Neural crest cell (in vitro differentiated cells): ENCODE measurements around the gene HSFX3. TPM values are rescaled to one million over a fixed set of nuclear protein-coding genes. Genes with fewer than 3 reads are reported as not detected.
A peak's percentile ranks its signal among the peaks of the same experiment; 100 is the strongest.

ENCODE experiments used
- DNase-seq: peaks from one replicate; pipeline ENCODE4 v3.0.0; 2021; ENCODE audit warnings: low read depth, mixed read lengths, low spot score
- H3K27ac Mint-ChIP-seq: one replicate; pipeline ENCODE4 v1.8.0; 2021; ENCODE audit warnings: mild to moderate bottlenecking, mixed read lengths; ENCODE audit not compliant: unreplicated experiment
- H3K27me3 Mint-ChIP-seq: 2 replicates; pipeline ENCODE4 v1.8.0; 2021; ENCODE audit warnings: low read depth, mild to moderate bottlenecking, mixed read lengths
- H3K36me3 Mint-ChIP-seq: 2 replicates; pipeline ENCODE4 v1.8.0; 2021; ENCODE audit warnings: low read depth, mild to moderate bottlenecking, mixed read lengths
- H3K4me1 Mint-ChIP-seq: 2 replicates; pipeline ENCODE4 v1.8.0; 2021; ENCODE audit warnings: mixed read lengths
- H3K4me3 Mint-ChIP-seq: one replicate; pipeline ENCODE4 v1.8.0; 2021; ENCODE audit warnings: mild to moderate bottlenecking, mixed read lengths
- H3K9me3 Mint-ChIP-seq: 2 replicates; pipeline ENCODE4 v1.8.0; 2021; ENCODE audit warnings: mixed read lengths
- total RNA-seq: library from RNA; stranded (reverse); gene quantifications from 2 replicates; pipeline ENCODE4 v1.2.1, GENCODE V29; 2021
- TF ChIP-seq, protein P1 (sequence below): fragments of 200-600 bp; sonication (generic); conservative IDR thresholded peaks from 2 replicates; pipeline ENCODE4 v1.5.0; 2021; ENCODE audit warnings: antibody characterized with exemption, mild to moderate bottlenecking

The HSFX3 gene
- total RNA-seq, 1 donor from 2014 or later = not detected

DNA sequence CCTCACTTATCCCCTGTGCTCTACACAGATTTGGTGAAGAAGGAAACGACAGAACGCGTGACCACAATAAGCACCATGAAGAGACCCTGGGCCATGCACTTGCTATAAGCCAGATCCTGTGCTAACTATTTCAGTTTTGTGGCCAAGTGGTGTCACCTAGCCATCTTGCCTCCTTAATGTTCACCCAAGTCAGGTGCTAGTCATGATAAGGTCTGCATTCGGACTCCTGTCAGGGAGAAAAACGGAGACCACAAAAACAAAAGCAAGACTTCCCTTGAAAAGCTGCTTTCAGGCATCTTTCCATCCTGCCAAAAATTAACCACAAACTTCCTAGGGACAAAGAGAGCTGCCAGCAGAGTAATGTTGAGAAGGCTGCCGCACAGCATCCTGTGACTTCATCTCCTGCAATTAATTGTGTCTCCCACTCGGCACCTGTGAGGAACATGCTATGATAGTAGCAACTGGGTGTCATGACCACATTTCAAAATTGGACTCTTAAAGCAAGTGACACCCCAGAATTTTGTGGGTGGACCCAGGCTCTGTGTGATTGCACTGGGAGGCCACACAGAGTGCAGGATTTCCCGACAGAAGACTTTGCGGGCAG, 35.8 kb downstream of the HSFX3 start:
- DNase-seq = no peak
- H3K9me3 Mint-ChIP-seq = no peaks in the 10 kb centered on the region
- peaks cover 5% of the 10 kb centered on the region for H3K27me3 Mint-ChIP-seq
- H3K36me3 Mint-ChIP-seq = peaks cover 8% of the 10 kb centered on the region
- TF ChIP-seq, protein P1, sequence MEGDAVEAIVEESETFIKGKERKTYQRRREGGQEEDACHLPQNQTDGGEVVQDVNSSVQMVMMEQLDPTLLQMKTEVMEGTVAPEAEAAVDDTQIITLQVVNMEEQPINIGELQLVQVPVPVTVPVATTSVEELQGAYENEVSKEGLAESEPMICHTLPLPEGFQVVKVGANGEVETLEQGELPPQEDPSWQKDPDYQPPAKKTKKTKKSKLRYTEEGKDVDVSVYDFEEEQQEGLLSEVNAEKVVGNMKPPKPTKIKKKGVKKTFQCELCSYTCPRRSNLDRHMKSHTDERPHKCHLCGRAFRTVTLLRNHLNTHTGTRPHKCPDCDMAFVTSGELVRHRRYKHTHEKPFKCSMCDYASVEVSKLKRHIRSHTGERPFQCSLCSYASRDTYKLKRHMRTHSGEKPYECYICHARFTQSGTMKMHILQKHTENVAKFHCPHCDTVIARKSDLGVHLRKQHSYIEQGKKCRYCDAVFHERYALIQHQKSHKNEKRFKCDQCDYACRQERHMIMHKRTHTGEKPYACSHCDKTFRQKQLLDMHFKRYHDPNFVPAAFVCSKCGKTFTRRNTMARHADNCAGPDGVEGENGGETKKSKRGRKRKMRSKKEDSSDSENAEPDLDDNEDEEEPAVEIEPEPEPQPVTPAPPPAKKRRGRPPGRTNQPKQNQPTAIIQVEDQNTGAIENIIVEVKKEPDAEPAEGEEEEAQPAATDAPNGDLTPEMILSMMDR = no peak
- no peak overlapping the region for H3K27ac Mint-ChIP-seq
- no peak overlapping the region for H3K4me3 Mint-ChIP-seq
- peaks cover 20% of the 10 kb centered on the region for H3K4me1 Mint-ChIP-seq

DNA sequence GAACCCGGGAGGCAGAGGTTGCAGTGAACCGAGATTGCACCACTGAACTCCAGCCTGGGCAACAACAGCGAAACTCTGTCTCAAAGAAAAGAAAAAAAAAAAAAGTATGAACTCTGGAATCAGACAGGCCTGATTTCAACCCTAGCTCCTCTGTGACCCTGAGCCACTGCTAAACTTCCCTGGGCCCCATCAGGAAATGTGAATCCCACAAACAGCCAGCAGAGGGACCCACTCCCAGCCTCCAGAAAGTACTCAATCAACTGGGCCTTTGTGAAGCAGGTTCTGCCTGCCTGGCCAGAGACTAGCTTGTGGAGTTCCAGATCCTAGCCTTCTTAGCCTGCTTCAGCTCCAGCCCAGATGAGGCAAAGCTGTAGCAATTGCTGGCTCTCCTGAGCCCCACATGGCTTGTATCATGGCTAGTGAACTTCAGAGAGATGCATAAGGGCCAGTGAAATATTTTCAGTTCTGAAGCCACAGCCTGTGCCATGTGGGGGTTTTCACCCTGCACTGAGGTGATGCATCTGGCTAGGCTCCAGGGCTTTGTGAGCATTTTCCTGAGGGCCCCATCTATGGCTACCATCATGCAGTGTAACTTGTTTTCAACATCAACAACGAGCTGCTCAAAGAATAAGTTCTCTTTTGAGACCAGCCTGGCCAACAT, 37.4 kb downstream of the HSFX3 start:
- Mint-ChIP-seq H3K36me3 (peaks cover 4% of the 10 kb centered on the region), H3K4me3 (no peak overlapping the region), H3K27ac (peak overlapping the region; percentile 83), H3K4me1 (peaks cover 20% of the 10 kb centered on the region), H3K27me3 (peaks cover 9% of the 10 kb centered on the region), H3K9me3 (no peaks in the 10 kb centered on the region)
- peak; percentile 43 for DNase-seq
- TF ChIP-seq, protein P1 = peak; percentile 64

DNA sequence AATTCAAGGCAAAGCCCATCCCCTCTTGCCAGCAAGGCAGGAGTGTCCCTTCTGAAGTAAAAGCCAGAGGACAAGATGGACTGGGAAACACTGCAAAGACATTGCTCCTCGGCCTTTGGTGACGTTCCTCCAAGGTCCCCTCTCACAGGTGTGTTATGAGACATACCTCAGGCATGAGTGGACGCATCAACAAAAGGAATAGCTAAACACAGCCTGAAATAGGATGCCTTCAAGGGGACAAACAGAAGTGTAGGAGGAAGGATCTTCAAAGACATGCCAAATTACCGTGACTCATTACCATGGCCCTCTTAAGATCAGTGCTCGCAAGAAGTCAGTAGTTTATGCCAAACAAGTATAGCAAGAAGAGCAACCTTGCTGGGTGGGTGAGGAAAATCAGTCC, 38.6 kb downstream of the HSFX3 start:
- DNase-seq = no peak
- no peak overlapping the region for H3K4me3 Mint-ChIP-seq
- no peak overlapping the region for H3K27ac Mint-ChIP-seq
- H3K9me3 Mint-ChIP-seq = no peaks in the 10 kb centered on the region
- TF ChIP-seq, protein P1 = no peak
- peaks cover 9% of the 10 kb centered on the region for H3K27me3 Mint-ChIP-seq
- peaks cover 20% of the 10 kb centered on the region for H3K4me1 Mint-ChIP-seq
- peaks cover 4% of the 10 kb centered on the region for H3K36me3 Mint-ChIP-seq

- Mint-ChIP-seq H3K4me1 (peaks cover 24% of the 10 kb centered on the region), H3K9me3 (no peaks in the 10 kb centered on the region), H3K27ac (no peak overlapping the region), H3K4me3 (peak overlapping the region; percentile 5), H3K36me3 (no peaks in the 10 kb centered on the region), H3K27me3 (peaks cover 9% of the 10 kb centered on the region)
- DNase-seq = no peak
- TF ChIP-seq, protein P1 = peak; percentile 52
Observed at GRCh38 chrX:149510386-149510785, 39.3 kb downstream of the HSFX3 start.

GRCh38 chrX:149508467-149508866, 41.3 kb downstream of the HSFX3 start:
- Mint-ChIP-seq H3K27me3 (peaks cover 9% of the 10 kb centered on the region), H3K4me1 (peaks cover 29% of the 10 kb centered on the region), H3K27ac (no peak overlapping the region), H3K9me3 (no peaks in the 10 kb centered on the region), H3K36me3 (no peaks in the 10 kb centered on the region), H3K4me3 (no peak overlapping the region)
- DNase-seq = no peak
- TF ChIP-seq, protein P1 = no peak
